Smooth muscle cell (in vitro differentiated cells): ENCODE data around the gene KRT73. TPM values are rescaled to one million over a fixed set of nuclear protein-coding genes. Genes with fewer than 3 reads are reported as not detected.

Source experiments
- DNase-seq: peaks from one replicate; lab custom pipeline; 2025; ENCODE audit not compliant: unreplicated experiment; lab: John Stamatoyannopoulos, UW
- H2AFZ ChIP-seq: fragments of 200-600 bp; sonication (generic); 2 replicates; pipeline ENCODE4 v1.6.0; 2016; ENCODE audit warnings: antibody characterized with exemption, low read depth, mild to moderate bottlenecking
- H3F3A ChIP-seq: fragments of 200-600 bp; sonication (generic); 2 replicates; pipeline ENCODE4 v1.6.0; 2017; ENCODE audit warnings: antibody characterized with exemption, low read depth
- H3K27ac ChIP-seq: fragments of 200-600 bp; sonication (generic); 2 replicates; pipeline ENCODE4 v1.5.1; 2016; ENCODE audit warnings: low read depth, mild to moderate bottlenecking
- H3K27me3 ChIP-seq: fragments of 200-600 bp; sonication (generic); 2 replicates; pipeline ENCODE4 v1.6.1; 2016; ENCODE audit warnings: low read depth, mild to moderate bottlenecking
- H3K36me3 ChIP-seq: fragments of 200-600 bp; sonication (generic); 2 replicates; pipeline ENCODE4 v1.5.1; 2016; ENCODE audit warnings: low read depth
- H3K4me1 ChIP-seq: fragments of 200-600 bp; sonication (generic); 2 replicates; pipeline ENCODE4 v1.5.1; 2016; ENCODE audit warnings: low read depth
- H3K4me2 ChIP-seq: fragments of 200-600 bp; sonication (generic); 2 replicates; pipeline ENCODE4 v1.6.0; 2016; ENCODE audit warnings: mild to moderate bottlenecking
- H3K4me3 ChIP-seq: fragments of 200-600 bp; sonication (generic); 2 replicates; pipeline ENCODE4 v1.5.1; 2016; ENCODE audit warnings: mild to moderate bottlenecking
- H3K79me2 ChIP-seq: fragments of 200-600 bp; sonication (generic); 2 replicates; pipeline ENCODE4 v1.6.0; 2016; ENCODE audit warnings: low read depth, mild to moderate bottlenecking
- H3K9ac ChIP-seq: fragments of 200-600 bp; sonication (generic); 2 replicates; pipeline ENCODE4 v1.6.0; 2016; ENCODE audit warnings: low read depth
- H3K9me3 ChIP-seq: fragments of 200-600 bp; sonication (generic); replicated peaks from 2 replicates; pipeline ENCODE4 v1.5.1; 2016; ENCODE audit warnings: low read depth
- H4K20me1 ChIP-seq: fragments of 200-600 bp; sonication (generic); 2 replicates; pipeline ENCODE4 v1.6.0; 2016; ENCODE audit warnings: low read depth
- WGBS: methylation state at CpG from one replicate; pipeline ENCODE4 v1.1.7; 2016; ENCODE audit warnings: low lambda C conversion rate; 5-methylcytosine and 5-hydroxymethylcytosine counted together
- polyA plus RNA-seq: library from polyadenylated mRNA; unstranded; fragments of >200 nt; fragmentation: Nextera tagmentation; extraction: Ambion mirVana; gene quantifications from 2 replicates; pipeline ENCODE4 v1.2.1, GENCODE V29; 2016
- total RNA-seq: library from RNA; depleted of rRNA; stranded (reverse); fragments of >200 nt; gene quantifications from 2 replicates; pipeline ENCODE4 v1.2.3, GENCODE V29; 2014
- TF ChIP-seq, protein P1 (sequence below): fragments of 200-600 bp; sonication (generic); IDR thresholded peaks from 2 replicates; pipeline ENCODE4 v1.5.1; 2017; ENCODE audit warnings: borderline replicate concordance, mild to moderate bottlenecking, antibody characterized with exemption; ENCODE audit not compliant: insufficient read depth, poor library complexity, severe bottlenecking

Gene KRT73
- total and polyA plus RNA-seq, 2 experiments from 2014 or later: not detected

DNA sequence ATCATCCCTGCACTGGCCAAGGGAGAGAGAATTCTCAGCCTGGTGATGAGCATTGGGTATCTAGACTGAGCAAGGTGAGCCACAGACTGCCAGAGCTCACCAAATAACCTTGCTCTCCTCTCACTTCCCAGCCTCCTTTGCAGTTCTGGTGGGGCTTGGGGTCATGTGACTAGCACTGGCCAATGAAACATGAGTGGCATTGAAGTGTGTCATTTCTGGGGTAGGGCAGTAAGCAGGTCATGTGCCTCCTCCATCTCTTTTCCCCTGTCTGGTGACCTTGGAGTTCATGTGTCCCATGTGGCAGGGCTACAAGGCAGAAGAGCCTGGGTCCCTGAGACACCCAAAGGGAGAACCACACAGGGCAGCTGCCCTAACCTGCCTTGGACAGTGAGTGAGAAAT lies 13.5 kb downstream of the KRT73 start:
- TF ChIP-seq, protein P1, sequence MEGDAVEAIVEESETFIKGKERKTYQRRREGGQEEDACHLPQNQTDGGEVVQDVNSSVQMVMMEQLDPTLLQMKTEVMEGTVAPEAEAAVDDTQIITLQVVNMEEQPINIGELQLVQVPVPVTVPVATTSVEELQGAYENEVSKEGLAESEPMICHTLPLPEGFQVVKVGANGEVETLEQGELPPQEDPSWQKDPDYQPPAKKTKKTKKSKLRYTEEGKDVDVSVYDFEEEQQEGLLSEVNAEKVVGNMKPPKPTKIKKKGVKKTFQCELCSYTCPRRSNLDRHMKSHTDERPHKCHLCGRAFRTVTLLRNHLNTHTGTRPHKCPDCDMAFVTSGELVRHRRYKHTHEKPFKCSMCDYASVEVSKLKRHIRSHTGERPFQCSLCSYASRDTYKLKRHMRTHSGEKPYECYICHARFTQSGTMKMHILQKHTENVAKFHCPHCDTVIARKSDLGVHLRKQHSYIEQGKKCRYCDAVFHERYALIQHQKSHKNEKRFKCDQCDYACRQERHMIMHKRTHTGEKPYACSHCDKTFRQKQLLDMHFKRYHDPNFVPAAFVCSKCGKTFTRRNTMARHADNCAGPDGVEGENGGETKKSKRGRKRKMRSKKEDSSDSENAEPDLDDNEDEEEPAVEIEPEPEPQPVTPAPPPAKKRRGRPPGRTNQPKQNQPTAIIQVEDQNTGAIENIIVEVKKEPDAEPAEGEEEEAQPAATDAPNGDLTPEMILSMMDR: no peak
- Histone ChIP-seq H3K9ac (no peak overlapping the region), H3K27ac (no peak overlapping the region), H3F3A (no peaks in the 10 kb centered on the region), H3K4me2 (no peak overlapping the region), H3K27me3 (peaks cover 45% of the 10 kb centered on the region), H3K9me3 (no peaks in the 10 kb centered on the region), H2AFZ (no peak overlapping the region), H3K36me3 (no peaks in the 10 kb centered on the region), H3K79me2 (no peaks in the 10 kb centered on the region), H4K20me1 (no peaks in the 10 kb centered on the region), H3K4me3 (no peak overlapping the region), H3K4me1 (no peaks in the 10 kb centered on the region)
- DNase-seq: no peak

DNA sequence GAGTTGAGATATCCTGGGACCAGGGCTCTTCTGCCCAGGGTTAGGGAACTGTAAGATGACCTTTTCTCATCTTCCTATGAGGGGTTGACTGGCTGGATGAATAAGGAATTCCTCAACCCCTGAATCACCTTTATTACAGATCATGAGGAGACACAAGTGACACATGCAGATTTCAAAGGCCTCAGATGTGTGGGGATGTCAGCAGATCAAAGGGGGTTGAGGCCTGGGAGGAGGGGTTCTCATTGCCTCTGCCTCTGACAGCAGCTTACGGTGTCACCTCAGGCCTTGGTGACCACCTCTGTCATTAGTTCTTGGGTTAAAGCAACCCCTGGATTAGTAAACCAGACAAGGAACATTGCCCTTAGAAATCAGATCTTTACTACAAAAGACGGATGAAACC lies 15.0 kb downstream of the KRT73 start:
- WGBS: 52% methylated on average over 2 of the region's 2 CpGs
- TF ChIP-seq, protein P1: no peak
- H3F3A ChIP-seq: no peaks in the 10 kb centered on the region
- H3K27me3 ChIP-seq: peaks cover 44% of the 10 kb centered on the region
- no peak overlapping the region for H3K4me2 ChIP-seq
- H2AFZ ChIP-seq: no peak overlapping the region
- H3K79me2 ChIP-seq: no peaks in the 10 kb centered on the region
- no peak overlapping the region for H3K4me3 ChIP-seq
- no peaks in the 10 kb centered on the region for H3K36me3 ChIP-seq
- H3K9ac ChIP-seq: no peak overlapping the region
- H3K9me3 ChIP-seq: no peaks in the 10 kb centered on the region
- H3K4me1 ChIP-seq: no peaks in the 10 kb centered on the region
- no peak overlapping the region for H3K27ac ChIP-seq
- H4K20me1 ChIP-seq: no peaks in the 10 kb centered on the region
- DNase-seq: no peak

DNA sequence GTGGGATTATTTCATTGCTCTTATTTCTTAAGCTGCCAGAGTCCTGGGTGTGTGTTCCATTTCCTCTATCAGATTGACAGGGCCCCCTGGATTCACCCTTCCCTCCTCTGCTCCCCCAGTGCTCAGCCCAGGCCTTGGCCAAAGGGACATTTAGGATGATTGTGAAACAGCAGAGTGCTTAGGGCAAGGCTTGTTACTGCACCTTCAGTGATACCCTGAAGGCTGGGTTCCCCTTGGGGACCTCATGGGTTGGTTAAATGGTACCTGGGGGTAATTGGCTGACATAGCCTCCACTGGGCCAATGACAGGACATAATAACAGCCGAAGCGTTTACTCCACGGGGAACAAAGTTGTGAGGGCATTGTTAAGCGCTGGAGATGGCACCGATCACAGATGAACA lies 15.8 kb downstream of the KRT73 start:
- DNase-seq: no peak
- Histone ChIP-seq H3K27ac (no peak overlapping the region), H3K9me3 (no peaks in the 10 kb centered on the region), H3K79me2 (no peaks in the 10 kb centered on the region), H3K27me3 (peaks cover 44% of the 10 kb centered on the region), H3F3A (no peaks in the 10 kb centered on the region), H3K4me2 (no peak overlapping the region), H4K20me1 (no peaks in the 10 kb centered on the region), H3K9ac (no peak overlapping the region), H3K4me1 (no peaks in the 10 kb centered on the region), H3K4me3 (no peak overlapping the region), H2AFZ (no peak overlapping the region), H3K36me3 (no peaks in the 10 kb centered on the region)
- 96% methylated on average over 5 of the region's 5 CpGs for WGBS
- TF ChIP-seq, protein P1: no peak

DNA sequence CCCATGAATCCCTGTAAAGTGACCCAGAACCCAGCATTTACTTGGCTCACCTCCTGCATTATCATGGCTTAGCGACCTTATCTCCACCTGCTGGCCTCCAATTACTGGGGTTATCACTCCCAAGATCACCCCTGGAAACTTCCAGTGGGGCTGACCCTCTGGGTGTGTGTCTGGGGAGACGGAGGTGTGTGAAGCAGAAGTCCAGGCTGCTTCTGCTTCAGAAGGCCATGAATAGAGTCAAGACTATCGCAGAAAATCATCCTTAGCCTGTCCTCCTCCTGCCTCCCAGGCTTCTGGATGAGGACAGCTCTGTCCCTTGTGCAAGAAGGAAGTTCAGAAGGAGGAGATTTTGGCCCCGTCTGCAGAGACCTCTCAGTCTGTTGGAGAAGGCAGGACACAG lies 16.7 kb downstream of the KRT73 start:
- Histone ChIP-seq H2AFZ (no peak overlapping the region), H3K4me2 (no peak overlapping the region), H3K4me3 (no peak overlapping the region), H3K4me1 (no peaks in the 10 kb centered on the region), H3K27me3 (peaks cover 47% of the 10 kb centered on the region), H3K9me3 (no peaks in the 10 kb centered on the region), H3K9ac (no peak overlapping the region), H4K20me1 (no peaks in the 10 kb centered on the region), H3K27ac (no peak overlapping the region), H3K79me2 (no peaks in the 10 kb centered on the region), H3K36me3 (no peaks in the 10 kb centered on the region), H3F3A (no peaks in the 10 kb centered on the region)
- TF ChIP-seq, protein P1: no peak
- DNase-seq: no peak
- 85% methylated on average over 4 of the region's 4 CpGs for WGBS
